Activated T-helper 9 cell treated with anti-CD3 and anti-CD28 coated beads, Interleukin-2, amount 50 U/mL, for 16 hours (primary cell): ENCODE results near the gene MEF2A.

Experiments
- DNase-seq: peaks from one replicate; pipeline ENCODE4 v3.0.0-alpha.2; 2020; ENCODE audit warnings: low read depth

Gene MEF2A

DNA sequence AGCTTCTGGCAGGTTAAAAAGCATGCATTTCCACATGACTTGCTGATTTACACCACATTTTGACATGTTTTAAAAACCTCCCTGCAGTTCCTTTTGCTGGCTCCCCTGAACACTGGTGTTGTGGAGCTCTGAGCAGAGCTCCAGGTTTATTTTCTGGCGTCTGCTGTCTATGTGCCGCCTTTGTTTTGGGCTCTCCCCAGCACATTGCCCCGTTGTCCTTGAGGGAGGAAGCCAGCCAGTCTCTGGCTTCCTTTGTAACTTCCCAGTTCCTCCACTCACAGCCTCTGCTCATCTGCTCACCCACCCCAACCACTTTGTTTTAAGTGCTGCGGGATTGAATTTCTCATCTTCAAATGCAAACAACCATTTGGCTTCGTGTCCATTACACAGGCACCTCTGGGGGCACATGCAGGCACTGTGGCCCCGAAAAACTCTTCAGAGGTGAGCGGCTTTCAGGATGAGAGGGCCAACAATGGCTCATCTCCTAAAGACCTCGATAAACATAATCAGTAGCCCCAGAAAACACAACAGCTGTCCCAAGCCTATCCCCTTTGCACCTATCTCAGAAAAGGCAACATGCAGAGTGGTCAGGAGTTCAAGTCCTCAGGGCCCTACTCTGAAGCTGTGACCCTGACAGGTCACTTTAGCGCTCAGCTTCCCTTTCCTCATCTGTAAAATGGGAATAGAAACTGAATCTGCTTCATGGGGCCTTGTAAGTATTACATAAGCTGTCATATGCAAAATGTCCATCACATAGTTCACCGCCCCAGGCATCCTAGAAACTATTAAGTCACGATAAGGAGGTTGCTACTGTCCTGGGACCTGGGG is 1.3 kb upstream of the MEF2A start:
- DNase-seq = no peak

DNA sequence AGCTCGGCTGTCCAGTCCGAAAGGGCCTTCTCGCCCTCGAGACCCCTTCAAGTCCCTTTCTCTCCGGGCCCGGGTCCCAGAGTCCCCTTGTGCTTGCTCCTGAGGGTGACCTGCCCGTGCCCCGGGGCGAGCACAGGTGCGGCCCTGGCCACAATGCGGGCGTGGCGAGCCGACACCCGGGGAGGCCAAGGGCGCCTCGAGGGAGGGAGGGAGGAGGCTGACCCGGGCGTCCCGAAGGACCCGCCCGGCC is 810 bp upstream of the MEF2A start:
- DNase-seq = no peak

DNA sequence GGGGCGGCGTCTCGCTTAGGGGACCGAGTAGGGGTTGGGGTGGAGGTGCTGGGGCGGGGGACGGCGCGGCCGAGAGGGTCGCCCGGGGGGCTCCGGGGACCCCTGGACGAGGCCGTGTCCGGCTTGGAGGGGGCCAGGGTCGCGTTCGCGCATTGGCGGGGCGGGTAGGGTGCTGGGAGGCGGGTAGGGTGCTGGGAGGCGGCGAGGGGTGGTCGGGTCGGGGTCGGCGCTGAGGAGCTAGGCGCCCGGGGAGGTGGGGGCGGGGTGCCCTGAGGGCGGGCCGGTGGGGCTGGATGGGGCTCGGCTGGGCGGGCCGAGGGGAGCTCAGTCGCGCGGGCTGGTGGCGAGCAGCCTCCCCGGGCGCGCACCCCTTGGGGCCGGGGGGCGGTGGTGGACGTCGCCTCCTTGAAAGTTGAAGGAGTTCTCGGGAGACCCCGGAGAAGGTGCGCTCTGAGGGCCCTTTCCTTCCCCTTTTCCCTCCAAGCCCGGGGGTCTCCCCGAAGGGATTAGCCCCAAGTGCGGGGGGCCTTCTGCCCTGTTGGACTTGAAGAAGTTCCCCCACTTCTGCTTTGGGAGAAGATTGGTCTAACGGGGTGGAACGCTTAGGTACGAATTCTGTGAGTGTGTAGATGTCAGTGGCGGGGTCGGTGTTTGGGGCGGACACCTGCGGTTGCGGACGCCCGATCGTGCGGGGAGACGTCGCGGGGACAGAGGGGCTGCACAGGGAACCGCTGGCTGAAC is 543 bp downstream of the MEF2A start:
- peak; percentile 8 for DNase-seq

DNA sequence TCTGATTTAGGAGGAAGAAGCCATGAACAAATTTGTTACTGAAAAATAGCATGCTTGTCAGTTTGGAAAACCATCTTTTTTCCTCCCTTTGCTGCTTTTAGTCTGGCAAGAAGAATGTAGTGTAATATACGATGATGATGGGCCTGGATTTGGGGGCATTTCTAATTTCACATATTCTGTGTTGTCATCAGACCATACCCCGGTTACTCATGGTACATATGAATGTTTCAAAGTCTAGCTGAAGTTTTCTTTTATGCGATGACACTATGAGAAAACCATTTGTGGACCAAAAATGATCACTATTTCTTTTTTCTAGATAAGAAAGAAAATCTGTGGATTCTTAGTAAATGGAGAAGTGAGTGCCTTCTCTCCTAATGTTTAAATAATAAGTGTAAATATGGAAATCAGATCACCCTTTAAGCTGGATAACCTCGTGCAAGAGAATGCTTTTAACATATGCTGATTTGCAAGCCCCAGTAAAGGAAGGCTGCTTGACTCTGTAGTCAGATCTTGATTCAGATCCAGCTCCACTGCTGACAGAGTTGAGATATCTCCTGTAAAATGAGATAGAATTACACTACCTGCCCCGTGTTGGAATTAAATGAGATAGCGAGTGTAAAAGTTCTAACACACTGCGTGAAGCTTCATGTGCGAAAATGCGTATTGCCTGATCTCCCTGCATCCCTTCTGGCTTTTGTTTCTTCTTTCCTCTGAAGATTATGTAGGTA is 3.0 kb downstream of the MEF2A start:
- no peak for DNase-seq

DNA sequence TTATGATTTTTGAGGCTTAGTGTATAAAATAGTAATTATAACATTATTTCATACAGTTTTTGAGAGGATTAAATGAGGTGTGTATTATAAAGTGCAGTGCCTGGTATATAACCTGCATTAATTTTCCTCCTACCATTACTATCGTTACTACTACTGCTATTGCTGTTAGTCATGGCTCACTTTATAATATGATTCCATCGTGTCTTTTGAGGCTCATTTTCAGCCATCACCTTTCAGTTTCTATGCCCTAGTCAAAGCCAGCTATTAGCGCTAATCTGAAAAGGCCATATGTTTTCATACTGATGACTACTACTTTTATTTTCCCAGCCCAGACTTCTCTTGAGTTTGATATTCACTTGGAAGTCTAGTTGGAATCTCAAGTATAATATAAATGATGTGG is 5.5 kb downstream of the MEF2A start:
- DNase-seq = no peak

DNA sequence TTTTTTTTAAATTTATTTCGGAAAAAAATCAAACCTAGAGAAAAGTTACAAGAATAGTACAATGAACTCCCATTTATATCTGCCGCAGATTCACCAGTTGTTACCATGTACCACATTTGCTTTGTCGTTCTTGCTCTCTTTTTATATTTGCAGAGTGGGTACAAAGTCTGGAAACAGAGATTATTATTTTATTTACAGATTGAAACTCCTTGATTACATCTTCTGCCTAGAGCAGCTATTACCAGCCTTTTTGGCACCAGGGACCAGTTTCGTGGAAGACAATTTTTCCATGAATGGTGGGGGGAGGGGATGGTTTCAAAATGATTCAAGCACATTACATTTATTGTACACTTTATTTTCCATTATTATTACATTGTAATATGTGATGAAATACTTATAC is 8.3 kb downstream of the MEF2A start:
- DNase-seq = no peak

DNA sequence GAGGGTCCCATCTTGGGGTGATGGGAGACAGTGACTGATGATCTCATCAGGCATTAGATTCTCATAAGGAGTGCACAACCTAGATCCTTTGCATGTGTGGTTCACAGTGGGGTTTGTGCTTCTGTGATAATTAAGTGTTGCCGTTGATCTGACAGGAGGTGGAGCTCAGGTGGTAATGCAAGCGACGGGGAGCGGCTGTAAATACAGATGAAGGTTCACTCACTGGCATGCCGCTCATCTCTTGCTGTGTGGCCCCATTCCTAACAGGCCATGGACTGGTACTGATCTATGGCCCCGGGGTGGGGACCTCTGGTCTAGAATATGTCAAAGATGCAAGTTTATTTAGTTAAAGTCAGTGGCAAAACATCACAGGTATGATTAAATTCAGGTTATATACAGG is 8.7 kb downstream of the MEF2A start:
- DNase-seq = no peak

DNA sequence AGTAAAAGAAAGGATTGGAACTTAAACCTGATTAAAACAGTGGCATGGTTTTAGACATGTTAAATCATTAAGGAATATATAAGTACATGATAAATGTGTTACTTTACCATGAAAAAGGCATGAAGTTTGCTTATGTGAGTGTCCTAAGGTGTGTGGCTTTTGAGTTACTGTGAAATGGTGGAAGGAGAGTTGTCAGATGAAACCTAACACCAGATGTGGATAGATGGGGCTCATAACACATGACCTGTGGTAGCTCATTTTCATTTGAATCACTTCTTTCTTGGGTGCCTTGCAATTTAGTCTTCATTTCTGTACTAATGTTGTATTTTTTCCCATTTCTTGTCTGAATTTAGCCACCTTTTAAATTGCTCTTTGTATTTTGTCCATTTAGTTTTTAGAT is 13.0 kb downstream of the MEF2A start:
- no peak for DNase-seq

DNA sequence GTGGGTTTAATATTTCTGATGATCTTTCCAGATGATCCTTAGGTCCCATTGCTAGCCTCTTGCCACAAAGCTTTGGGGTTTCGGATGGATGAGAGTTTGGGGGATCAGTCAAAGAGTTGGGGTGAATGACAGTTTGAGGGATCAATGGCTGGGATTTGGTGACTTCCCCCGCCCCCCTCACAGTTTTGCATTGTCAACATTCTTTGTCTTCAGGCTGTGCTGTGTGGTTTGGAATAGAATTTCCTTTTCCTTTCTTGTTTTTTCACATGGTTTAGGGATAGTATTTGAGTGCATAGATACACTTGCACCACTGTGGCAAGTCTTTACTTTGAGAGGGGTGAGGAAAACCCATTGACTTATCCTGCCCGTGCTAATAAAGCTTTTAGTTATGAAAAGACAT is 14.3 kb downstream of the MEF2A start:
- DNase-seq = no peak

DNA sequence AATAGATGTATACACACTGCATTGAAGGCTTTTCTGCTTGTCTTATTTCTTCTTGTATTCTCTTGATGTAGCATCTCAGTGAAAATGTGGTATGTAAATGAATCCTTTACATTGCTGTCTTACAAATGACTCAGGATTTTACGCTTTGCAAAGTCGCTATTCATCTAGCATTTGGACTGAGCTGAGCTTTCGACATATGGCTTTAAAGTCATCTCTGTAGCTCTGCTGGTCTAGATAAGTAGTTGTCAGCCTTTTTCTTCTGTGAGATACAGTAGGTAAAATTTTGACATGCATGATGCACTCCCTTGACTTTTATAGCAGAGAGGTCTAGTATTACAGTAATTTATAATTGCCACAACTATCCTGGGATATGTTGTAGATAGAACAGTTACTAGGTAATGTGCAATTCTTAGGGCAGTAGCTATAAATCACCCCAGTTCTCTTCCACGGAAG is 16.8 kb downstream of the MEF2A start:
- DNase-seq = no peak

DNA sequence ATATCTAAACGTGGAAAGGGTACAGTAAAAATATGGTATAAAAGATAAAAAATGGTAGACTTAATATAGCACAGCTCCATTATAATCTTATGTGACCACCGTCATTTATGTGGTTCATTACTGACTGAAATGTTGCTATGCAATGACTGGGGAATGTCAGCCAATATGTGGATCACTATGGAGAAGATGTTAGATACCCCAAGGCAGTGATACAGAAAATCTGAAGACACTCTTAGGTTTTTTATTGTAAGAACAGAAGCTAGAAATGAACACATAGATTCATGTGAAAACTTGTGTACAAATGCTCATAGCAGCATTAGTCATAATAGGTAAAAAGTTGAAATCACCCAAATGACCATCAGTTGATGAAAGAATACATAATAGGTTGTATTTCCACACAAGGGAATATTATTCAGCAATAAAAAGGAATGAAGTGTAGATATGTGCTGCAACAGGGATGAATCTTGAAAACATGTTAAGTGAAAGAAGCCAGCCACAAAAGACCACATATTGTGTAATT is 18.4 kb downstream of the MEF2A start:
- DNase-seq = no peak

DNA sequence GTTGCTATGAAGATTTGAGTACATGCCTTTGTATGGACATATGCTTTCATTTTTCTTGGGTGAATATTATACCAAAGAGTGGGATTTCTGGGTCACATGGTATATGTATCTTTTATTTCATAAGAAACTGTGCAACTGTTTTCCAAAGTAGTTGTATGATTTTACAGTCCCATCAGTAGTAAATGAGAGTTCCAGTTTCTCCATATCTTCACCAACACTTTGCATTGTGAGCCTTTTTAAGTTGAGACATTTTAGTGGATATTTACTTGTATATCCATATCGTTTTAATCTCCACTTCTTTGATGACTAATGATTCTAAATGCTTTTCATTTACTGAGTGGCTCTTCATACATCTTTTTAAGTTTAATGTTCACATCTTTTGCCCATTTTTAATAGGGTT is 20.3 kb downstream of the MEF2A start:
- DNase-seq = no peak

DNA sequence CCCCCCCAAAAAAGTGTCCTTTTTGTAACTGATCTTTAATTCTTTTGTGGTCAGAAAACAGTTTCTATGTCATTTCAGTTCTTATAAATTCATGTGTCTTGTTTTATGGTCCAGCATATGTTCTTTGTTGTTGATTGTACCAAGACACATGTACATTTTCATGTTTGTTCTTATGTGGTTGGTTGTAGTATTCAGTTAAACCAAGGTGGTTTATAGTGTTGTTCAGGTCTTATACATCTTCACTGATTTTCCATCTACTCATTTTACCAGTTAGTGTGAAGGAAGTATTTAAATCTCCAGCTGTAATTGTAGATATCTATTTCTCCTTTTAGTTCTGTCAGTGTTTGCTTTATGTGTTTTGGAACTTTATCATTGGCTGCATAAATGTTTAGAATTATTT is 24.0 kb downstream of the MEF2A start:
- DNase-seq = no peak

DNA sequence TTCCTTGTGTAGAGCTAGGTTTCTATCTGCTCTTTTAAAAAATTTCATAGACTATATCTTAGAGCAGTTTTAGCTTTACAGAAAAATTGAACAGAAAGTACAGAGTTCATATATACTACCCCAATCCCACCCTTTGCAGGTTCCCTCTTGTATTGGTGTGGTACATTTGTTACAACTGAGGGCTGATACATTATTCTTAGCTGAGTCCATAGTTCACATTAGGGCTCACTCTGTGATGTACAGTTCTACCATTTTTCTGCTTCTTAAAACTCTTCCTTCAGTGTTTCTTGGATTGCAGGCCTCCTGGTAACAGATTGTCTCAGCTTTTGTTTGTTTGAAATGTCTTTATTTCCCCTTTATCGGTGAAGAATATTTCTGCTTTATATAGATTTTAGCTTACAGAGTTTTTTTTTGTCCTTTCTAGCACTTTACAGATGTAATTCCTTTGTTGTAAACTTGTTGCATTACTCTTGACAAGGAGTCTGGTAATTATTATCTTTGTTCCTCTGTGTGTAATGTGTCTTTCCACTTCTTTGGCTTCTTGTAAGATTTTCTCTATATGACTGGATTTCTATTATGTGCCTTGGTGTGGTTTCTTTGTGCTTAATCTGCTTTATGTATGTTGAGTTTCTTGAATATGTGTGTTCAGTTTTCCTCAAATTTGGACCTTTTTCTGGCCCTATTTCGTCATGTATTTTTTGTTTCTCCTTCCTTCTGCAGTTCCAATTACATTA is 25.3 kb downstream of the MEF2A start:
- DNase-seq = no peak

DNA sequence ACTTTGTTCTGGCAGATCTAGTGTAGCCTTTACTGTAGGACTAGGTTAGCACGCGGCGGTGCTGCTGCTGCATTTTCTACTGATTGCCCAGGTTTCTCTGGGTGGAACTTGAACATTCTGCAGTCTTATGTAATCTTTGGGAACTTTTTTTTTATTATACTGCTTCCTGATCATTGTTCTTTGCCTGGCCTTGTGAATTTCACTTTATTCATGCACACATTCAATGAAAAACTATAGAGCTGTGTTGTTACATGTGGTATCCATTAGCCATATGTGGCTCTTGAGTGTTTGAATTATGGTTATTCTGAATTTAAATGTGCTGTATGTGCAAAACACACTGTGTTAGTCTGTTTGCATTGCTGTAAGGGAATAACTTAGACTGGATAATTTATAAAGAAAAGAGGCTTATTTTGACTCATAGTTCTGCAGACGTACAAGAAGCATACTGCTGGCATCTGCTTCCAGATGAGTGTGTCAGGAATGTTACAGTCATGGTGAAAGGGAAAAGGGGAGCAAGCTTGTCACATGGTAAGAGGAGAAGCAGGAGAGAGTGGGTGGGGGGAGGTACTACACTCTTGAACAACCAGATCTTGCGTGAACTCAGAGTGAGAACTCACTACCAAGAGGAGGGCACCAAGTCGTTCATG is 26.5 kb downstream of the MEF2A start:
- no peak for DNase-seq

DNA sequence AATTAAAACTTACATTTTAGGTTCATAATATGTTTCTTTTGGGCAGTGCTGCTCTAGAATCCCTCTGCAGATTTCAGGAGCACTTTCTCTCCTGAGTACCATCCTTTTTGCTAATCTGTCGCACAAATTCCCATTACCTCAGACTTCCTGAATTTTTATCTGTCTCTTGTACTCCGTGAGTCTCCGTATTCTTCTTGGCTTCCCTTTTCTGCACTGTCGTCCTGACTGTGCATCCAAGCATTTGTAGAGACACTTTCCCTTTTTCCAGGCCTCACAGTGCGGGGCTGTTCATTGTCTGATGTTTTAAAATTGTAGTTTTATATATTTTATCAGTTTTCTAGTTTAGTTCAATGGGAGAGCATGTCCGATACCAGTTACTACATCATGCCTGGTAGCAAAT is 27.3 kb downstream of the MEF2A start:
- no peak for DNase-seq

DNA sequence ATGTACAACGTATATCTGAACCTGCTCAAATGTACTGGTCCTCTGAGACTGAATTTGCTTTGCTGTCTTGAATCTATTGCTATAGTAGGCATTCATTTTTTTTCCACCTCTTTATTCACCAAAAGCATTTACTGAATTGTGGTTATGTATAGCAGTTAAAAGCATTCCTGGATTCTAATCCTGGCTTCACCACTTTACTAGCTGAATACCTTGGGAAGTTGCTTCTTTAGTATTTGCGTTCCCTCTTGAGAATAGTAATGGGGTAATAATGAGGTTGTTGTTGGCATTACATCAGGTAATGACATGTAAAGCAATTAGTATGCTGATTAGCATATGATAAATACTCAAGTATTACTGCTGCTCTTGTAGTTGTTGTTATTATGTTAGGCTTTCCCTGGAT is 29.1 kb downstream of the MEF2A start:
- no peak for DNase-seq

DNA sequence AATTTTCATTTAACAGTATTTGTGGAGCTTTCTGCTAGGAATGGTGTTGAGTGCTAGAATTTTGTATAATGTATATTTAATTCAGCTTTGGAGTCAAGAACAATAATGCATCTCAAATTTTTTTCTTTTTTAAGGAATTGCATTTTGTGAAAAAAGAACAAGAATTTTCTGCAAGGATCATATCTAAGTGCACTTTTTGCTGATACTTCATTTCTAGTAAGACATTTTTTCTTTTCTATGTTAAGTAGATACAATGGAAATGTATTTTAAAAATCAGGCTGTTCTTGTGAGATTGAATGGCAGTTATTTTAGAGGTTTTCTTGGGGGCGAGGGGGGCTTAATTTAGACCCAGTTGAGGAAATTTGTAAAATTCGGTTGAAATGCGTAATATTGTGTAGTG is 32.5 kb downstream of the MEF2A start:
- DNase-seq = no peak

DNA sequence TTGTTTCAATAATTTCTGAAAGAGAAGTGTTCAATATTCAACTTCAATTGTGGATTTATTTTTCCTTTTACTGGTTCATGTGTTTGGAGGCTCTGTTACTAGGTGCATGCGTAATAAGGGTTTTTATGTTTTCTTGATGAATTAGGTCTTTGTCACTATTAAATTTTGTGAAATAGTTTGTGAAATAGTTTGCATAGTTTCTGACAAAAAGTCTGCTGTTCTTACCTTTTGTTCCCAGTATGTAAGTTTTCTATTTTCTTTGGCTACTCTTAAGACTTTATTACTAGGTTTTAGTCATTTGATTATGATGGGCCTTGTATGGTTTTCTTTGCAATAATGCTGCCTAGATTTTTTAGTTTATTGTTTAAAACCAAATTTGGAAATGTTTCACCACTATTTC is 38.0 kb downstream of the MEF2A start:
- no peak for DNase-seq

DNA sequence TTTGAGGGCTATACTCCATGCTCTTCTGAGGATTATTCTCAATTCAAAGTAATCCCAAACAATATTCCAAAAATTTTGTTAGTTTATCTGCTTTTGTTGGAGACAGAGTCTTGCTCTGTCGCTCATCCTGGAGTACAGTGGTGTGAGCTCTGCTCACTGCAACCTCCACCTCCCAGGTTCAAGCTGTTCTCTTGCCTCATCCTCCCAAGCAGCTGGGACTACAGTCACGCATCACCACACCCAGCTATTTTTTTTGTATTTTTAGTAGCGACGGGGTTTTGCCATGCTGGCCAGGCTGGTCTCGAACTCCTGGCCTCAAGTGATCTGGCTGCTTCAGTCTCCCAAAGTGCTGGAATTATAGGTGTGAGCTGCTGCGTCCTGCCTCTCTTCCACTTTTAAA is 39.1 kb downstream of the MEF2A start:
- DNase-seq = no peak

DNA sequence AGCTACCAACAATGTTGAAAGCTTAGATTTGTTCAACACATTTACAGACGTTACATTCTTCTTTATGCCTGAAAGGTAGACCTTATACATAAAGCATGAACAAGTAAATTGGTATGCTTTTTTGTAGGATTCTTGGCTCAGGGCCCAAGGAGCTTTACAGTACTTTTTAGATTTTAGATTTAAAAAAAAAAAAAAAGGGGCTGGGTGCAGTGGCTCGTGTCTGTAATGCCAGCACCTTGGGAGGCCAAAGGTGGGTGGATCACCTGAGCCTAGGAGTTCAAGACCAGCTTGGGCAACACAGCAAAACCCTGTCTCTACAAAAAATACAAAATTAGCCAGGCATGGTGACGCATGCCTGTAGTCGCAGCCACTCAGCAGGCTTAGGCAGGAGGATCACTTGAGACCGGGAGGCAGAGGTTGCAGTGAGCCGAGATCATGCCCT is 39.7 kb downstream of the MEF2A start:
- DNase-seq = no peak

DNA sequence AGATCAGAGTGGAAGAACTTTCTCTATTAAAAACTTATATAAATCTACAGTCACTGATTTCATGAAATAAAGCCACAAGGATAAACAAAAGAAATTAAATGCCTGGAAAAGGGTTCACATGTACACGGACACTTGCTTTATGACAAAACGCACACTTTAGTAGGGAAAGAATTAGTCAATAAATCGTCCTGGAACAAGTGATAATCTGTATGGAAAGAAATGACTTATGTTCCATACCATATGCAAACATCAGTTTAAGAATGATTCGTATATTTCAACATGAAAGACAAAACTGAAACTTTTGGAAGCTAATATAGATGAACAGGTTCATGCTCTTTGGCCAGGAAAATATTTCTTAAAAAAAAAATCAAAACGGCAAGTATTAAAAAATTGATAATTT is 40.2 kb downstream of the MEF2A start:
- DNase-seq = no peak
